Heart right ventricle (tissue), 16 donors: ENCODE data around the gene TRAPPC14. TPM values are rescaled to one million over a fixed set of nuclear protein-coding genes. Genes with fewer than 3 reads are reported as not detected.
A peak's percentile ranks its signal among the peaks of the same experiment; 100 is the strongest.

Experiments used
- ATAC-seq, 8 donors: fragments of 200-7000 bp; cut with Tn5 transposase; one replicate each; pipeline ENCODE4 v1.9.1; 2020; ENCODE audit warnings: mild to moderate bottlenecking in 8 of 8, moderate library complexity in 8 of 8, moderate number of reproducible peaks in 1 of 8
- DNase-seq, 2 donors: peaks; one replicate each; pipeline ENCODE4 v3.0.0-alpha.2; 2020
- H3K27ac ChIP-seq, 10 donors: fragments of 200-600 bp; sonication (generic) in 2 of 10; one replicate each; pipeline versions ENCODE4 v1.5.0 to v1.8.0; 2020 to 2022; ENCODE audit warnings: mild to moderate bottlenecking in 3 of 10
- H3K27me3 ChIP-seq, 7 donors: fragments of 200-600 bp; one replicate each; pipeline ENCODE4 v1.8.0; 2021 to 2022; ENCODE audit warnings: mild to moderate bottlenecking in 2 of 7
- H3K36me3 ChIP-seq, 9 donors: fragments of 200-600 bp; sonication (generic) in 1 of 9; one replicate each; pipeline versions ENCODE4 v1.5.0 to v1.8.0; 2020 to 2022; ENCODE audit warnings: mild to moderate bottlenecking in 2 of 9
- H3K4me1 ChIP-seq, 9 donors: fragments of 200-600 bp; sonication (generic) in 1 of 9; one replicate each; pipeline versions ENCODE4 v1.5.0 to v1.8.0; 2020 to 2022; ENCODE audit warnings: mild to moderate bottlenecking in 4 of 9
- H3K4me3 ChIP-seq, 10 donors: fragments of 200-600 bp; sonication (generic) in 2 of 10; one replicate each; pipeline versions ENCODE4 v1.5.0 to v1.8.0; 2020 to 2022; ENCODE audit warnings: mild to moderate bottlenecking in 7 of 10, moderate library complexity in 2 of 10
- H3K9me3 ChIP-seq, 11 donors: fragments of 200-600 bp in 10 of 11; sonication (generic) in 2 of 11; one replicate each; pipeline versions ENCODE4 v1.5.0 to v1.8.0; 2013 to 2022; ENCODE audit warnings: mild to moderate bottlenecking in 2 of 11, control low read depth in 1 of 11, moderate library complexity in 1 of 11
- WGBS, 2 donors: extraction: QIAGEN DNeasy Blood & Tissue Kit; methylation state at CpG; one replicate each; pipeline ENCODE4 v1.1.7; 2013; ENCODE audit warnings: inconsistent platforms in 1 of 2; 5-methylcytosine and 5-hydroxymethylcytosine counted together
- intact Hi-C, 10 donors: fragments of 100-400 bp; cut with DNase I; formaldehyde crosslinking; loops; one replicate each; pipeline versions ENCODE4 v1.11.1 to v1.14.2; 2022
- polyA plus RNA-seq, 2 donors: library from polyadenylated mRNA; stranded (reverse); fragments of 200-250 nt; gene quantifications; one replicate each; pipeline ENCODE4 v1.2.3, GENCODE V29; 2013
- total RNA-seq, 10 donors: library from RNA; stranded (reverse); fragmentation: NEBNext Ultra II Directional in 3 of 10; extraction: Animal tissue kit (Norgen Biotek cat#: 25700) in 3 of 10; gene quantifications; one replicate each; pipeline versions ENCODE4 v1.2.1 to v1.2.4, GENCODE V29; 2021 to 2023
- TF ChIP-seq, protein P1 (sequence below), 9 donors: fragments of 200-600 bp; sonication (generic) in 2 of 9; IDR thresholded peaks; one replicate each; pipeline versions ENCODE4 v1.5.0 to v1.8.0; 2021 to 2022; ENCODE audit warnings: antibody characterized with exemption in 9 of 9, mild to moderate bottlenecking in 5 of 9, moderate library complexity in 1 of 9
- donor health status: Arrhythmogenic right ventricular cardiomyopathy.
- donor health status: ischemic (EF 13 %, LVEDD 7.1; RV severe dilation, severe dysfunction).
- donor health status: healthy with polysubstance abuse.
- donor health status: DM: no; HTN: yes; CAD: no.
- donor health status: DM: no; HTN: no; CAD: no.
- donor health status: ischemic (EF 25% LVEDD 6.9; RV normal size, moderate dysfunction).
- donor health status: ischemic (EF 25% LVEDD 5.7; RV mildly dilated, moderate dysfunction).
- donor health status: healthy.
- donor health status: DM: yes; HTN: yes; CAD: no.
- donor health status: Ischemic cardiomyopathy.
- donor health status: ischemic (EF 35%, LVEDD 5.7; RV mildly dilated, moderate dysfunction).
- donor health status: nonischemic (EF 11% LVEDD 7.7; RV severe dilation, severe dysfunction).
- donor health status: DM: yes; HTN: yes; CAD: no.
- donor health status: PGD.
- donor health status: ischemic (EF 29% LVEDD 5.4; RV normal size, mild dysfunction).
- donor health status: nonischemic (EF 23%, LVEDD 6.1; RV moderate dilation, normal function).

Gene TRAPPC14
- total and polyA plus RNA-seq, 12 donors: 3.9 to 17.5 (median 7.7) TPM

DNA sequence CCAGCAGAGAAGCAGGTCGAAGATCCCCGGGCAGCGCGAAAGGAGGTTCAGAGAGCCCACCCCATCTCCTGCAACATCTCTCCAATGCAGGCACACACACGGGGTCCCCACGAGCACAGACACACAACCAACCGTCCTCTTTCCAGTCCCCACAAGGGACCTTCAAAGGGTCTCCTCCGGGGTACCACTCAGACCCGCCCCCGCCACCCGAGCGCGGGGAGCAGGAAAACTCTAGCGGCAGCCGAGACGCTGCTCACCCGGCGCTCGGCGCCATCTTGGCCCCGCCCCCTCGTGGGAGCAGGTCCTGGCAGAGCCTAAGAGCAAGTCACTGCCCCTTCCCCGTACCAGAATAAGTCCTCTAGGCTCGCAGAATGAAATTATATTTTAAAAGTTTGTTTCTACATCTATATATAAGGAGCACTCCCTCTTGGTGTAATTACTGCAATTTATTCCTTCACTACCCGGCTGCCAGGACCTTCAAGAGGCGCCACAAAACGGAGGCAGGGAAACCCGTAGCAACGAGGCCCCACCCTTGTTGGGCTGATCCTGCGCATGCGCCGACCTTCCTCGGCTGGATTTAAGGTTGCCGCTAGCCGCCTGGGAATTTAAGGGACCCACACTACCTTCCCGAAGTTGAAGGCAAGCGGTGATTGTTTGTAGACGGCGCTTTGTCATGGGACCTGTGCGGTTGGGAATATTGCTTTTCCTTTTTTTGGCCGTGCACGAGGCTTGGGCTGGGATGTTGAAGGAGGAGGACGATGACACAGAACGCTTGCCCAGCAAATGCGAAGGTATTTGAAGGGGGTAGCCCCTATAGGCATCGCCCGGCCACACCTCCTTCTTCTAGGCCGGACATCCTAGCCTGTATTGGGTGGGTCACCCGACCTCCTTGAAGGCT, 39.2 kb downstream of the TRAPPC14 start, which contains the start of the genes CNPY4 and TAF6:
Gene CNPY4 (plus strand): TSS at position 563 of the 898 bp plus-strand sequence. CDS start 111 bp downstream, at position 674.
Gene TAF6 (minus strand): TSS at position 287 of the 898 bp plus-strand sequence. CDS start 5,149 bp downstream, outside the sequence.
- TF ChIP-seq, protein P1, sequence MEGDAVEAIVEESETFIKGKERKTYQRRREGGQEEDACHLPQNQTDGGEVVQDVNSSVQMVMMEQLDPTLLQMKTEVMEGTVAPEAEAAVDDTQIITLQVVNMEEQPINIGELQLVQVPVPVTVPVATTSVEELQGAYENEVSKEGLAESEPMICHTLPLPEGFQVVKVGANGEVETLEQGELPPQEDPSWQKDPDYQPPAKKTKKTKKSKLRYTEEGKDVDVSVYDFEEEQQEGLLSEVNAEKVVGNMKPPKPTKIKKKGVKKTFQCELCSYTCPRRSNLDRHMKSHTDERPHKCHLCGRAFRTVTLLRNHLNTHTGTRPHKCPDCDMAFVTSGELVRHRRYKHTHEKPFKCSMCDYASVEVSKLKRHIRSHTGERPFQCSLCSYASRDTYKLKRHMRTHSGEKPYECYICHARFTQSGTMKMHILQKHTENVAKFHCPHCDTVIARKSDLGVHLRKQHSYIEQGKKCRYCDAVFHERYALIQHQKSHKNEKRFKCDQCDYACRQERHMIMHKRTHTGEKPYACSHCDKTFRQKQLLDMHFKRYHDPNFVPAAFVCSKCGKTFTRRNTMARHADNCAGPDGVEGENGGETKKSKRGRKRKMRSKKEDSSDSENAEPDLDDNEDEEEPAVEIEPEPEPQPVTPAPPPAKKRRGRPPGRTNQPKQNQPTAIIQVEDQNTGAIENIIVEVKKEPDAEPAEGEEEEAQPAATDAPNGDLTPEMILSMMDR (IDR thresholded peaks at IDR 0.05): peak in 1 of 9 donors; percentile 3
- peak; percentile 96 to 97 for DNase-seq
- peak within 1 kb of the TSS; percentile 51 to 86 (median 74) for H3K4me3 ChIP-seq
- H3K36me3 ChIP-seq: peaks cover 0 to 25% (median 0%) of the 10 kb centered on the region in 9 donors
- H3K27me3 ChIP-seq: no peaks in the 10 kb centered on the region
- H3K9me3 ChIP-seq: no peaks in the 10 kb centered on the region
- ATAC-seq: peak; percentile 91 to 98 (median 95)
- intact Hi-C loops: loop anchor here in 3 of 10 donors (1.0 to 2.0 kb wide), 2 partner anchors 18 to 19 kb away; partner anchors contain the start of genes AP4M1 (in 3 of the 3) and MCM7 (in 3 of the 3)
- WGBS, 2 donors: 0% methylated on average over 49 of the region's 49 CpGs
- H3K4me1 ChIP-seq: peaks cover 5 to 21% (median 17%) of the 10 kb centered on the region in 9 donors
- H3K27ac ChIP-seq: peak within 1 kb of the TSS; percentile 83 to 94 (median 89)

DNA sequence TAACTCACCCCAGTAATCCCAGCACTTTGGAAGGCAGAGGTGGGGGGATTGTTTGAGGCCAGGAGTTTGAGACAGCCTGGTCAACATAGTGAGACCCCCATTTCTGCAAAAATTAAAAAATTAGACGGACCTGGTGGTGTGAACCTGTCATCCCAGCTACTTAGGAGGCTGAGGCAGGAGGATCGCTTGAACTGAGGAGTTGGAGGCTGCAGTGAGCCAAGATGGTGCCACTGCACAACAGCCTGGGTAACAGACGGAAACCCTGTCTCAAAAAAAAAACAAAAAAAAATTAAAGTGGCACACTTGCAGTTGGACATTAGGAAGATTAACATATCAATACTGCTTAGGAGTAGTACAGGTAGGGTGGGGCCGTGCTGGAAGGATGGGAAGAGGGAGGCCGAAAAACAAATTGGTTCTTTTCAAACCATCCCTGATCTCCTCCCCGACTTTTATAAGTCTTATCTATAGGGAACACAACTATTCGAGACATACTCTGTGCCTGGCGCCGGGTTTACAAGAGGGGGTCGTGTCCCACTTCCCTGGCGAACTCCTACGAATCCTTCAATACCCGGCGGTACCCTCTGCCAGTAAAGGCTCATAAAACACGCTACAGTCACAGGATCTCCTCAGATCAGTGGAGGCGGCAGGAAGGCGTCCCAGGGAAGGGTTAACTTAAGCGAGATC, 40.0 kb downstream of the TRAPPC14 start:
- intact Hi-C loops: loop anchor here in 3 of 10 donors (1.0 to 2.0 kb wide), 2 partner anchors 17 to 18 kb away; partner anchors contain the start of genes AP4M1 (in 3 of the 3) and MCM7 (in 3 of the 3)
- Histone ChIP-seq H3K27me3 (no peaks in the 10 kb centered on the region), H3K4me1 (peaks cover 5 to 21% (median 17%) of the 10 kb centered on the region in 9 donors), H3K9me3 (no peaks in the 10 kb centered on the region), H3K36me3 (peaks cover 0 to 28% (median 0%) of the 10 kb centered on the region in 9 donors), H3K27ac (peak overlapping the region in 9 of 10 donors; percentile 83 to 94 (median 87)), H3K4me3 (peak overlapping the region; percentile 51 to 86 (median 74))
- no peak for ATAC-seq
- WGBS, 2 donors: 22 to 24% methylated on average over 18 of the region's 18 CpGs
- no peak for DNase-seq
- TF ChIP-seq, protein P1 (IDR thresholded peaks at IDR 0.05): no peak

DNA sequence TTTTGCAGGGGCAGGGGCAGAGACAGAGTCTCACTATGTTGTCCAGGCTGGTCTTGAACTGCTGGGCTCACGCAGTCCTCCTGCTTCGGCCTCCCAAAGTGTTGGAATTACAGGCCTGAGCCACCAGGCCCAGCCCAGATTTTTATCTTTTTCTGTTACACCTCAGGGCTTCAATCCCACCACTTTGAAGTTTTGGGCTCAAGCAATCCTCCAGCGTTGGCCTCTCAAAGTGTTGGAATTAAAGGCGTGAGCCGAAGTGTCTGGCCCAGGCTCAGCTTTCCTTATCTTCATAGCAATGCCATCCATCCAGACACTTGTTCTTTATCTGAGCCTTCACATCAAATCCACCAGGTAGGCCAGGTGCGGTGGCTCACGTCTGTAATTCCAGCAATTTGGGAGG, 43.5 kb downstream of the TRAPPC14 start:
- Histone ChIP-seq H3K36me3 (peaks cover 0 to 53% (median 18%) of the 10 kb centered on the region in 9 donors), H3K9me3 (no peaks in the 10 kb centered on the region), H3K27me3 (no peaks in the 10 kb centered on the region), H3K27ac (no peak overlapping the region), H3K4me1 (peaks cover under 1 to 12% (median 8%) of the 10 kb centered on the region in 9 donors), H3K4me3 (no peak overlapping the region)
- intact Hi-C loops: no loop called here
- TF ChIP-seq, protein P1 (IDR thresholded peaks at IDR 0.05): no peak
- ATAC-seq: no peak
- WGBS, 2 donors: 88 to 91% methylated on average over 7 of the region's 7 CpGs
- no peak for DNase-seq

DNA sequence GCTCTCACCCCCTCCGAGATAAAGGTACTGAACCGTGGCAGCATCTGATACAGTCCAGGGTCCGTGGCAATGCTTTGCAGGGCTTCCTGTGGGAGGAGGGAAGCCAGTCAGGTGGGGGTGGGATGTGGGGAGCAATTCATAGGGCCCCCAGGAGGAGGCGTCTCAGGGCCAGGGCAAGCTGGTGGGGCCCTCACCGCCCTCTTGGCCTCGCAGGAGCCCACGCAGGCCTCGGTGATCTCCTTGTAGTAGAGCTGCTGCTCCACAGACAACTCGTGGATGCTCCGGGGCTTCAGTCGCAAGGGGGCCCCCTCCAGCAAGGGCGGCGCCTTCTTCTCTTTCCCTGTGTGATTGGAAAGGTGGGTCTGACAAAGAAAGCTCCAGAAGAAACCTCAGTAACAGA, 46.6 kb downstream of the TRAPPC14 start:
- no peak for DNase-seq
- 86 to 90% methylated on average over 13 of the region's 13 CpGs for WGBS, 2 donors
- Histone ChIP-seq H3K4me1 (no peaks in the 10 kb centered on the region), H3K9me3 (no peaks in the 10 kb centered on the region), H3K27me3 (no peaks in the 10 kb centered on the region), H3K36me3 (peaks cover 0 to 84% (median 23%) of the 10 kb centered on the region in 9 donors), H3K27ac (no peak overlapping the region), H3K4me3 (no peak overlapping the region)
- TF ChIP-seq, protein P1 (IDR thresholded peaks at IDR 0.05): no peak
- no peak for ATAC-seq
- intact Hi-C loops: no loop called here
